ENCODE results near the gene OTUB1.

OTUB1 gene

DNA sequence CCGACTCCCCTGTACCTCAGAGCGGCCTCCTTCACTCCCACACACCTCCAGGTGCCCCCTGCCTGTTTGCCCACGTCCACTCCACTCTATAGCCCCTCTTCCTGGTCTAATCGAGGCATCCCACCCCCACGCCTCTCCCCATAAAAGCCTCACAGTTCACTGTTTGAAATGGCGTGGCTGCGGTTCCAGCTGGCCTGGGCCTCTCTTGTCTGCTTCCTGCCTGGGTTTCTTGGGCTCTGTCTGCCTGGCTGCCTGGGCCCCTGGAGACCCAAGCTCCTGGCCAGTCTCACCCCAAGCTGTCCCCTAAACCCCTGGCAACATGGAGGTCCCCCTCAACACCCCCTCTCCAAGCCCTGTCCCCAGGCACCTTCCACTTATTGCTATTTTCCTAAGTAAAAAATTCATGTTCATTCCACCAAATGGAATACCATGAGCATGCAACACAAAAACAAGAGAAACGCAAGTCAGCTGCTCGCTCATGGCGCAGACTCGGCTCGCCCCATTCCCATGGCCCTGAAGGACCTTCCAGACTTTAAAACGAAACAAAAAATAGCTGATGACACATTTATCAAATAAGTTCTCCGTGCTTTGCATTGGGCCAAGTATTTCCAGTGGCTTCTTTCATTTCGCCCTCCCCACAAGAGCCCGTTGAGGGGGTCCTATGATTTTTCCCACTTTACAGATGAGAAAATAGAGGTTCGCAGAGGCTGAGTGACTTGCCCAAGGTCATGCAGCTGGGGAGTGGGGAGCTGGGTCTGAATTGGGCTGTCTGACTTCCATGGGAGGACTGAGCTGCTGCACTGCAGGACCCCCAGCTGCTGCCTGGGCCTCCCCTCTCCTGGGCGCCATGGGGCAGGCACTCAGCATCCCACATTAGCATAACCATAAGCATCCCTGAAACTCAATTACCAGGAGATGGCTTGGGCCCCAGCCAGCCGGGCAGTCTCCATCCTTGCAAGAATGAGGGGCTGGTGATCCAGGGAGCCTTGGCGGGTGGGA lies 37.8 kb downstream of the OTUB1 start:
- DNase-seq (ENCODE audit: low read depth) = no peak

DNA sequence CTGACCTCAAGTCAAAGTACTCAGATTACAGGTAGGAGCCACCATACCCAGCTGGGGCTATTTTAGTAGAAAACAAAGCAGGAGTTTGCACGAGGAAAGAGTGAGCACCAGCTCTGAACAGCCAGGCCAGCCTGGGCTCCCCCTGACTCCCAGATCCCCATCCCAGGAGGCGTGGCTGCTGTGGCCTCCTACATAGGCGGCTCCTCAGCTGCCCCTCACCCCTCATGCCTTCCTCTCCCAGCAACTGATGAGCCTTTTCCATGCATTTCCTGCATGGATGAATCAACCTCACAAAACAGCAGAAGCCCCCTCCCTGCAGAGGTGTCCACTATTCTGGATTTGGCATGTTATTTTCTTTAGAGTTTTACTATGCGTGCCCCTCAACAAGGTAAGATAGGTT lies 39.0 kb downstream of the OTUB1 start:
- no peak for DNase-seq (ENCODE audit: low read depth)

DNA sequence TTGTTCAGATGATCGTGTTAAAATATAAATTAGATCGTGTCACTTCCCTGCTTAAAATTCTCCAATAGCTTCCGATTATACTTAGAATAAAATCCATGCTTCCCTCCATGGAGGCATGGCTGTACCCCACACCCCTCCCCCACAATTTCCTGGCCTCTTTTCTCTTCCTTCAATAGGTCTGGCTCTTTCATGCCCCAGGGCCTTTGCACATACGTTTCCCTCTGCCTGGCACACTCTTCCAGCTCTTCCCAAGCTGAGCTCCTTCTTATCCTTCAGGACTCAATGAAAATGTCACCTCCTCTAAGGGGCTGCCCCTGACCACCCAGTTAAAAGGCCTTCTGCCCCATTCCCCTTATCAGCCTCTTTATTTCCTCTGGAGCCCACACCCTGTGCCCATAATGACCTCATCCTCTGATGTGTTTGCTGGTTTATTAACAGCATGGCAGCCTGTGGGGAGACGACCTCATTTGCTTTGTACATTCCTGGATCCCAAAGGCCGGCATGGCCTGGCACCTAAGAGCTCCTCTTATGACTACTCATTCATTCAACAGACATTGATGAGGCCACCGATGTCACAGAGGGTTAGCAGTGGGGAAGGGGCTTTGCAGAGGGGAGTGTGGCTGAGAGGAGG lies 40.5 kb downstream of the OTUB1 start:
- DNase-seq (ENCODE audit: low read depth) = no peak

DNA sequence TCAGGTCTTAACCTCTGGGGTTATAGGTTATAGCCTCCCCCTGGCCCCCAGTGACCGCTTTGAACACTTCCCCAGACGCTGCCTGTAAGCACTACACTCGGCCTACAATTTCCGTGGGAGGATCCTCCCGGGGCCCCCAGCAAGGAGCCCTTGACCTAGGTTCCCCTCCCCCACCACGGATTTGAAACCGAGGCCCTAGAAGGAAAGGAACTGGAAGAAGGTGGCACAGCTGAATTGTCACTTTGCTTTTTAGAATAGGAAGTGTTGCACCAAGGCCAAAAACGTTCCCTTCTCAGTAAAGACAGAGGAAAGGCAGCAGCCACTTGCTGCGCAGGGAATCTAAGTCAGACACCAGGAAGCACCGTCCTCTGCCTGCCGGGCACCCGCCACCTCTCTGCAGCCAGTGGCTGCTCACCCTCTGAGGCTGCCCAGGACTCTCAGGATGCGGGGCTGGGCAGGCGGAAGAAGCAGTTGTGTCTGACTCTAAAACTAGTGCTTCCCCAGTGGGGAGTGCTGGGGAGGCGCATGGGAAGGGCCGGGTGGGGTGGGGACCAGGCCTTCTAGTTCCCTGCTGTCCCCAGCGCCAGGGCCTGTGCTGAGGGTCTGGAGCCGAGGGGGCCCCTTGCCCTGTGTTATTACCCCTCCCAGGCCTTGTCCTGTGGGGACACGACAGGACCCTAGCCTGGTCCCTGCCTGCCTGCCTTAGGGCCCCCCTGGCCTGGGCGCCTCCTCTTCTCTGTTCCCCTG lies 41.6 kb downstream of the OTUB1 start:
- no peak for DNase-seq (ENCODE audit: low read depth)

DNA sequence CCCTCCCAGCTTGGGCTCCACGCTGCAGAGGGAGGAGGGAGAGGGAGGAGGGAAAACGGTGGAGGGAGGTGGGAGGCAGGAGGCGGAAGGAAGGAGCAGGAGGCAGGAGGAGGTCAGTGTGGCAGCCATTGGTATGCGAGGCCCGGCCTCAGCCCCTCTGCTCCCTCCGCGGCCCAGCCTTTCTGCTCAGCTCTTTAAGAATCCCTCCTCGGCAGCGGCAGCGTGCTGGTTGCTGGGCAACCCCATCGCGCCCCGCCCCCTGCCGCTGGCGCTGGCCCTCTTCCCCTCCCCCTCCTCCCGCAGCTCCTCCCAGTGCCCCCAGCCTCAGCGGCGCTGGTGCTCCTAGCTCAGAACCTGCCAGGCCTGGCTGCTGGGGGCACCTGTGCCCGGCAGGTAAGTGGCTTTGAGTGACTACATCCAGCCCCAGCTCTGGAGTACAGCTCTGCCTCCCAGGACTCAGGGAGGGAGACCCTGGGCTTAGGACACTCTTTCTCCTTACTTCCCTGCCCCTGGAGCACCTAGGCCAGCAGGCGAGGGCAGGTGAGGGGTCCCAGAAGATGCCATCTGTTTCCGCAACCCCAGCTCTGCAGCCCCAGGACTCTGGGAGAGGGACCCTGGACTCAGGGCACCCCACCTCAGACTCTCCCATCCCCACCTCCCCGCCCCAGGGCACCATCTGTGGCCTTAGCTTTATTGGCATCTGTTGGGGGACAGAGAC lies 42.3 kb downstream of the OTUB1 start:
- DNase-seq (ENCODE audit: low read depth) = no peak

DNA sequence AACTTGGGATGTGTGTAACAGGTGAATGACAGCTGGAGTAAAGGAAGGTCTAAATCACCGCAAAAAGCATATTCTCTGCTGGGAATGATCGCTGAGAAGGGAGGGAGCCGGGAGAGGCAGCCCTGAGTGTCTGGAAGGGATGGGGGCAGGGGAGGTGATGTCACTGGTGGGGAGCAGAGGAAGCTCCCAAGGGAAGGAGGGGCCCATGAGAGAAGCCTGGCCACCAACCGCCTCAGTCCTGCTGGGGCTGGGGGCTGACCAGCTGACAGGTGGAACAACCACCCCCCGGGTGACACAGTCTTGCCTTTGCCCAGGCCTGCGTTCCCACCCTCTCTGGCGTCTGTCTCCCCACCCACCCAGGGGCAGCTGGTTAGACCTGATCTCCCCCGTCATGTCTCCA lies 43.5 kb downstream of the OTUB1 start:
- DNase-seq (ENCODE audit: low read depth) = no peak

DNA sequence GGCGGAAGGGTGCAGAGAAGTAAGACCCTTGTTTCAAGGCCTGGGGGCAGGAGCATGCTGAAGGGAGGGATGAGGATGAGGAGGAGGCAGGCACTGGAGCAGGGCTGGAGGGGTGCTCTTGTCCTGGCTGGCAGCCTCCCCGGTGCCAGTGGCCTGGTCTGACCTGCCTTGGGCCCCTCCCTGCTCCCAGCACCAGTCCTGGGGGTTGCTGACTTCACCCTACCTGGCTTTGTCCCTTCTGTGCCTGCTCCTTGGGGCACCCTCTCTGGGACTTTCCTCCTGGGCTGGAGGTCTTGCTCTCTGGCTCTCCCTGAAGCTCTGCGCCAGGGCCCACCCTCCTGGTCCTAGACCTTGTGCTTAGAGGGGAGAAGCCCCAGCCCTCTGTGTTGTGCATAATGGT lies 44.8 kb downstream of the OTUB1 start:
- DNase-seq (ENCODE audit: low read depth) = no peak

DNA sequence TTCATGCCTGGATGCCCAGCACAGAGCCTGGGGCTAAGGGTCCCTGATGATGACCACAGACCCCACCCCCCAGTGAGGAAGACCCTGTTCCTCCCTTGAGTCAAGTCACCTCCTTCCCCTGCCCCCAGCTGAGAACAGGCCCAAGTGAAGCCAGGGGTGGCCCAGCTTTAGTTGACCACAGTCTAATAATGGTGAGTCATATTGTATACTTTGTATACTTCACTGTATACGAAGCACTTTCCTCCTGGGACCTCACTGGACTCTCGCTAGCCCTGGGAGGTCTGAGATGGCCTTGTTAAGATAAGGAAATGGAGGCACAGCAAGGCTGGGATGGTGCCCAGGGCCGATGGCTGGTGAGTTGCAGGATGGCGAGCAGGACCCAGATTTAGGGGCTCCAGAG lies 45.8 kb downstream of the OTUB1 start:
- DNase-seq (ENCODE audit: low read depth) = no peak

DNA sequence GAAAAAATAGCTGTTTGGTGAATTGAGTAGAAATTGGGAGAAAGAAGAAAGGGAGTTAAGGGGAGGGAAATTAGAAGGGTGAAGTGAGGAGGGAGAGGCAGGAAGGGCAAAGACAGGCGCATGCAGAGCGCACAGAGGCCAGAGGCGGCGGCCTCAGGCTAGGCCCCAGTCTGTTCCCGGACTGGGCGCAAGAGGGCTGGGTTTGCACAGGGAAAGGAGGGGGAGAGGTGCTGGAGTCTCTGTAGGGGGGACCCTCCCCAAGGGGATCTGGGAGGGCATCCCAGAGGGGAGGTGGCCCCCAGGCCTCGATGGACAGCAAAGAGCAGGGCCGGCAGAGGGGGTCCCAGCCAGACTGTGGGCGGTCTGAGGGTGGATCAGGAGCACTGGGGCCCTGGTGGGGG lies 48.2 kb downstream of the OTUB1 start:
- DNase-seq (ENCODE audit: low read depth) = no peak

DNA sequence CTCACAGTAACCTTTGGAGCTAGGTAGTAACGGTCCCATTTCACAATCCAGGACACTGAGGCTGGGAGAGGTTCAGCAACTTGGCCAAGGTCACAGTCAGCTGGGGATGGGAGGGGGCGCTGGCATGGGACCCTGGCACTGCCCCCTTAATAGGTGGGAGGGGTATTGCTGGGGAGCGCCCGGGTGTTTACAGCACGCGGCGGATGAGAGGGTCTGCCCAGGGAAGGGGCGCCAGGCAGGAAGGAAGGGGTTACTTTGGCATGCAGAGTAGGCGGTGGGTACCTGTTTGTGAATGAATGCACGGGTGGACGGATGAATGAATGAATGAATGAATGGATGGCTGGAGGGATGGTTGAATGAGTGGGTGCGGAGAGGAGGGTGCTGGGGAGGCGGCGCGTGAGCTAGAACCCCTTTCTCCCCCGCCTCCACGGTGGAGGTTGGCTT lies 48.9 kb downstream of the OTUB1 start:
- no peak for DNase-seq (ENCODE audit: low read depth)

DNA sequence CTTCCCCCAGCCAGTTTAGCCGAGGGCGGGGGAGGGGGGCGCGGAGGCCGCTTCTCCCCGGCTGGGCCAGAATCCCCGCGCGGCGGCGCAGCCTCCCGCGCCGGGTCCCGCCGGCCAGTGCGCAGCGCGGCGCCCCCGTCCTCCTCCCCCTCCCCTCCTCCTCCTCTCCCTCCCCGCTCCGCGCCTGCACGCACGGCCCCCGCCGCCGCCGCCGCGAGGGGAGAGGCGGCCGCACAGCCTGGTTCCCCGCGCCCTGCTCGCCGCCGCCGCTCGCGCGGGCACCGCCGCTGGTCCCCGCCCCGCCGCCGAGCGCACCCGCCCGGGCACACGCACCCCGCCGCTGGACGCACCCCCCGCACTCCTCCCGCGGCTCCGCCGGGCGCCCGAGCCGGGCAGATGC lies 49.3 kb downstream of the OTUB1 start, which contains the start of gene FLRT1:
FLRT1 (plus strand) TSS at position 356 of the 400 bp plus-strand sequence. CDS start 80,337 bp downstream, outside the sequence.
- no peak for DNase-seq (ENCODE audit: low read depth)

DNA sequence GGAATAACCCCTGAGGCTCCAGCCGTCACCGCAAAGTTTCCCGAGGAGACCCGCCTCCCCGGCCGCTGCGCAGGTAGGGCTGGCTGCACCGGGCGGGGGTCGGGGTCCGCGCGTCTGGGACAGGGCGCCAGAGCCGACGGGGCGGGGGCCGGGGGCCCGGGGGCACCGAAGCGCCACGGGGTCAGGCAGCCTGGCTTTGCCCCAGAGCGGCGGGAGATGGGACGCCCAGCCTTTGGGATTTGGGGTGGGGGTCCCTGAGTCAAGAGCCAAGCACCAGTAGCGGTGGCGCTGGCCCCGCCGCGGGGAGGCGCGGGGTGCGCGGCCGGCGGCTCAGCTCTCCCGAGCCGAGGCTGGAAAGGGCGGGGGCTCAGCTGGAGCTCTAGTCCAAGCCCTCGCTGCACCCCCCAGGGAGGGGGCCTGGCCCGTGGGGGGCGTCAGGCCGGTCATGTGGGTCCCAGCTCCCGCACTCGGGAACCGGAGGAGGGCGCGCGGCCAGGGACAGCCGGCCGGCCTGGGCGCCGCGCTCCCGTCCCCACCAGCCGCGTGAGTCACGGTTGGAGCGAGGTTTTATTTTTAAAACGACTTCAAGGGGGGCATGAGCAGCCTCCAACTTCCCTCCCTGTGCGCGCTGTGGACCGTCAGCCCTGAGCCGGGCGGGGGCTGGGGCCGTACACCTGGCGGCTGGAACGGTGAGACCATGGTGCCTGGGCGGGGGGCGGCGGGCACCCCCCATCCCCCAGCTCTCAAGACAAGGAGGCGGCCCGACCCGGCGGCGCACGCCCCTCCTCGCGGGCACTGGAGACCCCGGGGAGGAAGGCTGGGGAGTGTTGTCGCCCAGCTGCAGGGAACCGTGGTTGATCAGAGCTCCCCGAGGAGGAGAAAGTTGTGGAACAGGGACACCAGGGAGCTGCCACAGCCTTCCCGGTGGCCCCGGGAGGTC lies 50.1 kb downstream of the OTUB1 start:
- no peak for DNase-seq (ENCODE audit: low read depth)

DNA sequence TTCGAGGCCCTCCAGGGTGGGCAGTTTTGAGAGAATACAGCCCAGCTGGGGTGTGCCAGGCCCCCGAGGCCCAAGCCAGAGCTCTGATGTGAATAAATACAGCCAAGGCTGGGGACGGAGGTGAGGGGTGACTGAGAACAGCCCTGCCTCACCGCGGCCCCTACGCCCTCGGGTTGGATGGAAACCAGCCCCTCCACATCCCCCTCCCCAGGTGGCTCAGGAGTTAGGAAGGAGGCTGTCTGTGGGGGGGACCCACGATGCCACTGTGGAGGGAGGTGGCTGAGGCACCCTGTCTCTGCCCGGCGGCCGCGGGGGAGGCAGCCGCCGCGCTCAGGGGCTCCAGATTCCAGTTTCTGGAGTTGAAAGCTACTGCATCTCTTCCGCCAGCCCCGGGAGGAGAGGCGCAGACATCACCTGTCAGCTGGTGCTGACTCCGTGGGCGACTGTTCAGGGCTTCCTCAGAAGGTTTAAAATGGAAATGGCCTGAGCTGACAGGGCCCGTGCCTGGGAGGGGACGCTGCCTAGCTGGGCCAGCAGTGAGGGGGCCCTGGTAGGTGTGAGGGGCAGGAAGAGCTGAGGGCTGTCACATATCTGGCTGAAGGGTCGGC lies 50.9 kb downstream of the OTUB1 start:
- no peak for DNase-seq (ENCODE audit: low read depth)

DNA sequence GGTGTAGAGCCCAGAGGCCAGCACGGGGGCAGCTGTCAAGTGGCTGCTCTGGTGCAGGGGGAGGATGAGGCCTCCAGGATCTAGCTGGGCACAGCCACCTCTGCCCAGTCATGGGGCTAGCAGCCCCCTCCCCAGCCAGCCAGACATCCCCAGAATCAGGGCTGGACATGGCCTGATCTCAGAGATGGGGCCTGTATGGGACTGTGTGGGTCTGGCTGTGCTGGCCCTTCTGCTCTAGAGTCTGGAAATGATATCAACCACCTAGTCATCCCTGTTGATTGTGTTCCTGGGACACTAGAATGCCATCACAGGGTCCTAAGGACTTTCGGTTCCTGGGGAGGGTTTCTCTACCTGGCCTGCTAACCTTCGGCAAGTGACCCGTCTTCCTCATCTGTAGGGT lies 52.3 kb downstream of the OTUB1 start:
- DNase-seq (ENCODE audit: low read depth) = no peak

DNA sequence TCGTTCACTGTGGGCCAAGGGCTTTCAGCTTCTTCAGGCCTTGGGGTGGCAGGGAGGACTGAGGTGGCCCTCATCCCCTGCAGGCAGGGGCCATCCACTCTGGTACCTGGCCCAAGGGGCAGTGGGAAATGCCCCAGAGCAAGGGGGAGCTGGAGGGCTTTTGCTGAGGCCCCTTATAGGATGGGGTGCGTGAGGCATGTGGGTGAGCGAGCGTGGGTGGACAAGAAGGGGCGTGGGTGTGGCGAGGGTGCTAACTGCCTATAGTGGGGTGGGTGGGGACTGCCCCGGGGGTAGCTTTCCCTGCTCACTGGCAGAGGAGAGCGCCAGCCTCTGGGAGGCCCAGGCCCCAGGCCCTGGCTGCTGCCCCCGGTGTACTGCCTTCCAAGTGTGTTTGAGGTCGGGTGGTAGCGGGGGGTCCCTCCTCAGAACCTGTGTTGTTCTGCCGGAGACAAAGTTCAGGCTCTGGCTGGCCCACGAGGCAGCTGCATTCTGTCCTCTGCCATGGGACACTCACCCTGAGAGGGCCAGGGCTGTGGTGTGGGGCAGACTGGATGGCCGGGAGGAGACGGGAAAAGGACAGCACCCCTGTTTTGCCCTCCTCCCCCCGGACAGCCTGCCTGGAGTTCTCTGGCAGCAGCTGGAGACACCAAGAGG lies 52.9 kb downstream of the OTUB1 start:
- DNase-seq (ENCODE audit: low read depth) = no peak

DNA sequence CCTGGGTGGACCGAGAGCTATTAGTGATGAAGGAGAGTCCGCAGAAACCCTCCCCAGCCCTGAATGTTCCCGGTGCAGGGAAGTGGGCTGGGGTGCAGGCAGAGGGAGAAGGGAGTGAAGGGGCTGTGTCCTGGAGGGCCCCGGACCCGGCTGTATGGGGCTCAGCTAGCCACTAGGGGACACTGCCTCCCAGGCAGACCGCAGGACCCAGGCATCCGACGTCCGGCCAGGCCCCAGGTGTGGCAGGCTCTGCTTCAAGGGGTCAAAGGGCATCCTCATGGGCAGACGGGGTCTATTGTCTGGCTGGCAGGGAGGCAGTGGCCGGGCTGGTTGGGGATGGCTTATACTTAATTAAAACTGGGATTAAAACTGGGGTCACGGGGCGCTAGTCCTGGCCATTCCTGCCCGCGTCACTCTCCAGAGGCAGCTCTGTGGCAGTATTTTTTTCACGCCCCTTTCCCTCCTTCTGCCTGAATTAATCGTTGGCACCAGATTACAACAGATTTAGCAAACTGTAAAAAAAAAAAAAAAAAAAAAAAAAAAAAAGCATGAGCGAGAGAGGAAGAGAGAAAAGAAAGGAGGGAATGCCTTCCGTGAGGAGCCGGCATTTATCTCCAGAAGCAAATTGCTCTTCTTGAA lies 54.6 kb downstream of the OTUB1 start:
- no peak for DNase-seq (ENCODE audit: low read depth)

DNA sequence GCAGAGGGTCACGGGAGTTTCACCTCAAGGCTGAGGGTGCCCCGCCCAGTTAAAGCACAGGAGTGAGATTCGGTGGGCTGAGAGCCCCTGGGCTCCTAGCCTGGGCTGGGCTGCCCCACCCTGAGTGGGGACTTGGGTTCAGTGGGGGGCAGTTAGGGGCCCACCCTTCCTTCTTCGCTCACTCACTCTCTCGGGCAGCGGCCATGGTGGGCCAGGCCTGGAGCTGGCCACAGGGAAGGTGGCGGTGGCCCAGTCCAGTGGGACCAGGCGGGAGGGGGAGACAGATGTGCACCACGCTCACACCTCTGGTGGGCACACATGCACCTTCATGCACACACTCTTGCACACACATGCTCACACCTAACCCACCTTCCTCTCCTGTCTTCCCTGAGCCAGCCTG lies 55.6 kb downstream of the OTUB1 start:
- no peak for DNase-seq (ENCODE audit: low read depth)

DNA sequence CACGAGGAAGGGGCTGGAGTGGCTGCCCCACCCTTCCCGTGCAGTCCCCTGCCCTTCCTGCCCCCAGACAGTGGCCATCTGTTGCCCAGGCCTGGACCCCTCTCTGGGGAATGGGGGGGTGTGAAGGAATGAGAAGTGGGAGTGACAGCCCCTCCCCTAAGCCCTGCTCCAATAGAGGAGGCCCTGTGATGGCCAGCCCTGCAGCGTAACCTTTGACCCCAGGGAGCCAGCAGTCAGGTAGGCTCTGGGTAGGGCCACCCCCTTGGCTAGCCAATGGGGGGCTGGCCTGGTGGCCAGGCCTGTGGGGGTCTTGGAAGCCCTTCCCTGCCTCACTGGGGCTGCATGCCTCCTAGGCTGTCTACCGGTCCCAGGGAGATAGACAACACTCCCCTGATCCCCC lies 56.1 kb downstream of the OTUB1 start:
- no peak for DNase-seq (ENCODE audit: low read depth)

DNA sequence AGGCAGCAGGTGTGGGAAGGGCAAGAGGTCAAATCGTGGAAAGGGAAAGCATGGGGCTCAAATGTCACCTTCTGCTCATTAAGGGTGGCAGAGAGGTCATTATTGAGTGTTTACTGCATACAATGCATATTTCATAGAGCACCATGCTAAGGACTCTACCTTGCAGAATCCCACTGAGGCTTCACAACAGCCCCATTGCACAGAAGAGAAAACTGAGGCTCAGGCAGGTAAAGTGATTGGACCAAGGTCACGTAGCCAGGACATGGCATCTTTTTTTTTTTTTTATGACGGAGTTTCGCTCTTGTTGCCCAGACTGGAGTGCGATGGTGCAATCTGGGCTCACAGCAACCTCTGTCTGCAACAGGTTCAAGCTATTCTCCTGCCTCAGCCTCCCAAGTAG lies 57.3 kb downstream of the OTUB1 start:
- DNase-seq (ENCODE audit: low read depth) = no peak
